Measurements from ENCODE around the gene TMEM229A. TPM values are rescaled to one million over a fixed set of nuclear protein-coding genes. Genes with fewer than 3 reads are reported as not detected.

TMEM229A gene
- total and polyA plus RNA-seq, 2 experiments from 2014 or later, result 0.17 TPM; not detected in 1

DNA sequence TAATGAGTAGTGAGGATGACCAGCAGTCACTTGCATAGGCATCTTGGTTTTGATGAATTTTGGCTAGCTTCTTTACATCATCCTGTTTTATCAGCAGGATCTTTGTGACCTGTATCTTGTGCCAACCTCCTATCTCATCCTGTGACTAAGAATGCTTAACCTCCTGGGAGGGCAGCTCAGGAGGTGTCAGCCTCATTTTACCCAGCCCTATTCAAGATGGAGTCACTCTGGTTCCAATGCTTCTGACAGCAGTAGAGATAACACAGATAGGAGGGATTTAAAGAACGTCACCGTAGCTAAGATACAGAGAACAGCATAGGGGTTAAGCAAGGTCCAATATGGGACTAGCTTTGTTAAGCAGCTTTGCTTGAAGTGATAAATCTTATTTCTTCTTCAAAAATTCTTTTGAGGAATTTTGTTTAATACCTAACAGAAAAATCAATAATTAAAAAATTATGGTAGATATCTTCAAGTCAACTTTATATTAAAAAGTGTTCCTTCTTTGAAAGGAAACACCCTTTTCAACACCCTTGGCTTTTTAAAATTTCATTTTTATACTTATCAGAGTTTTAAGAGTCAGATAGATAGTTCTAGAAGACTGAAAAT lies 39.9 kb downstream of the TMEM229A start:
- 27% methylated on average over 2 of the region's 2 CpGs for WGBS (ENCODE audit: low lambda C conversion rate, missing lambda C conversion rate)
- no peak for DNase-seq (ENCODE audit: low spot score)
- TF ChIP-seq, protein P1, sequence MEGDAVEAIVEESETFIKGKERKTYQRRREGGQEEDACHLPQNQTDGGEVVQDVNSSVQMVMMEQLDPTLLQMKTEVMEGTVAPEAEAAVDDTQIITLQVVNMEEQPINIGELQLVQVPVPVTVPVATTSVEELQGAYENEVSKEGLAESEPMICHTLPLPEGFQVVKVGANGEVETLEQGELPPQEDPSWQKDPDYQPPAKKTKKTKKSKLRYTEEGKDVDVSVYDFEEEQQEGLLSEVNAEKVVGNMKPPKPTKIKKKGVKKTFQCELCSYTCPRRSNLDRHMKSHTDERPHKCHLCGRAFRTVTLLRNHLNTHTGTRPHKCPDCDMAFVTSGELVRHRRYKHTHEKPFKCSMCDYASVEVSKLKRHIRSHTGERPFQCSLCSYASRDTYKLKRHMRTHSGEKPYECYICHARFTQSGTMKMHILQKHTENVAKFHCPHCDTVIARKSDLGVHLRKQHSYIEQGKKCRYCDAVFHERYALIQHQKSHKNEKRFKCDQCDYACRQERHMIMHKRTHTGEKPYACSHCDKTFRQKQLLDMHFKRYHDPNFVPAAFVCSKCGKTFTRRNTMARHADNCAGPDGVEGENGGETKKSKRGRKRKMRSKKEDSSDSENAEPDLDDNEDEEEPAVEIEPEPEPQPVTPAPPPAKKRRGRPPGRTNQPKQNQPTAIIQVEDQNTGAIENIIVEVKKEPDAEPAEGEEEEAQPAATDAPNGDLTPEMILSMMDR (IDR thresholded peaks at IDR 0.05; ENCODE audit: poor library complexity), result no peak
- no peak for TF ChIP-seq EZH2 (IDR thresholded peaks at IDR 0.05; ENCODE audit: borderline replicate concordance)
- no peak for TF ChIP-seq EZH2phosphoT487 (IDR thresholded peaks at IDR 0.05; ENCODE audit: low read depth, severe bottlenecking, unreplicated experiment)

DNA sequence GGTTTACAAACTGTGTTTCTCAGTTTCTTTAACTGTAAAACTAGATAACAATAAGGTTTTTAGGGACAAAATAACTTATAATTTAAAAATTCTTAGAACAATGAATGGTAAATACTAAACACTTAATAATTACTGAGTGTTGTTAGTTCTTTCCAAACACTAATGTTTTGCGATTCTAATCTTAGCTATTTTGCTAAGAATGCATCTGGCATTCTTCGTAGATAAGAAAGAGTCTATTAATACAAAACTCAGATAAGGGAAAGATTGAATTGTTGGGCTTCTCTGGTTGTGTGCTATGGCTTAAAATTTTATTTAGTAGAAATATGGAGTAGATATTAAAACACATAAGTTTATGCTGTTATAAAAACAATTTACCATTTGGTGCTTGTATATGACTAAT lies 45.4 kb downstream of the TMEM229A start:
- H3K27ac ChIP-seq, result no peak overlapping the region
- no peaks in the 10 kb centered on the region for H3K27me3 ChIP-seq
- no peaks in the 10 kb centered on the region for H3K4me1 ChIP-seq (ENCODE audit: insufficient read depth)
- H3K4me3 ChIP-seq, result no peak overlapping the region
- no peak overlapping the region for H2AFZ ChIP-seq
- no peaks in the 10 kb centered on the region for H3K9me2 ChIP-seq (replicated peaks; ENCODE audit: insufficient read depth)
- no peaks in the 10 kb centered on the region for H3K9me3 ChIP-seq (ENCODE audit: low read depth)
- 20% methylated on average over 2 of the region's 2 CpGs for WGBS (ENCODE audit: low lambda C conversion rate, missing lambda C conversion rate)
- no peaks in the 10 kb centered on the region for H4K20me1 ChIP-seq (ENCODE audit: insufficient read depth, poor library complexity, severe bottlenecking)
- H3K79me2 ChIP-seq, result no peaks in the 10 kb centered on the region
- TF ChIP-seq EZH2phosphoT487 (IDR thresholded peaks at IDR 0.05; ENCODE audit: low read depth, severe bottlenecking, unreplicated experiment) (no peak), EZH2 (IDR thresholded peaks at IDR 0.05; ENCODE audit: borderline replicate concordance) (no peak)
- TF ChIP-seq, protein P1 (IDR thresholded peaks at IDR 0.05; ENCODE audit: poor library complexity), result no peak
- no peak for DNase-seq (ENCODE audit: low spot score)
- no peaks in the 10 kb centered on the region for H3K36me3 ChIP-seq (replicated peaks; ENCODE audit: insufficient read depth, low read depth)
- H3K4me2 ChIP-seq, result peak overlapping the region; percentile 12

More for the DNA sequence above, 39.9 kb downstream of the TMEM229A start:
- Histone ChIP-seq H4K20me1 (ENCODE audit: insufficient read depth, poor library complexity, severe bottlenecking) (no peaks in the 10 kb centered on the region), H3K9me2 (replicated peaks; ENCODE audit: insufficient read depth) (no peaks in the 10 kb centered on the region), H3K4me2 (no peak overlapping the region), H2AFZ (no peak overlapping the region), H3K79me2 (no peaks in the 10 kb centered on the region), H3K27ac (no peak overlapping the region), H3K4me3 (no peak overlapping the region), H3K9me3 (ENCODE audit: low read depth) (no peaks in the 10 kb centered on the region), H3K4me1 (ENCODE audit: insufficient read depth) (no peaks in the 10 kb centered on the region), H3K27me3 (no peaks in the 10 kb centered on the region), H3K36me3 (replicated peaks; ENCODE audit: insufficient read depth, low read depth) (no peaks in the 10 kb centered on the region)

Other genes with a start within 250 kb of the TMEM229A start
- 0.07 TPM in 1 of 2 replicates, not detected in the other for gene HYAL4, start 187.9 kb downstream of the TMEM229A start, total RNA-seq
- not detected in 2 replicates for gene HYAL4, start 187.9 kb downstream of the TMEM229A start, polyA plus RNA-seq
- 0.28 TPM in 1 of 2 replicates, not detected in the other for gene SPAM1, start 107.8 kb downstream of the TMEM229A start, total RNA-seq
- not detected in 2 replicates for gene SPAM1, start 107.8 kb downstream of the TMEM229A start, polyA plus RNA-seq

All from hepatocyte (in vitro differentiated cells).